A549 (cell line): ENCODE measurements around the gene DOK6. TPM values are rescaled to one million over a fixed set of nuclear protein-coding genes. Genes with fewer than 3 reads are reported as not detected.
A peak's percentile ranks its signal among the peaks of the same experiment; 100 is the strongest.

ENCODE experiments used
- ATAC-seq, 2 experiments: fragments of 200-7000 bp in 1 of 2; fragments of >200 bp in 1 of 2; cut with Nextera tagmentation in 1 of 2; cut with Tn5 transposase in 1 of 2; 3 replicates each; pipeline versions ENCODE4 v1.8.0 to v1.9.1; 2018 to 2020; ENCODE audit warnings: mild to moderate bottlenecking in 1 of 2, moderate library complexity in 1 of 2
- CTCF ChIA-PET: fragments of 300-600 bp; sonication (Branson Sonifier 250); formaldehyde crosslinking; extraction: SDS; loops from one replicate; lab custom pipeline; 2021; ENCODE audit warnings: antibody characterized with exemption, inconsistent platforms; lab: Yijun Ruan, JAX
- POLR2A ChIA-PET: fragments of 350-600 bp; formaldehyde crosslinking; extraction: SDS; loops from one replicate; lab custom pipeline; 2021; ENCODE audit warnings: antibody characterized with exemption, inconsistent platforms; lab: Yijun Ruan, JAX
- DNase-seq, 2 experiments: peaks; one replicate each; pipeline versions ENCODE4 v3.0.0 to v3.0.0-alpha.2; 2011 to 2016; ENCODE audit warnings: low read depth in 1 of 2, low spot score in 1 of 2
- FAIRE-seq: peaks from 2 replicates; lab custom pipeline; 2011; peaks lifted over from hg19 to GRCh38; lab: Jason Lieb, UNC
- H3K27ac ChIP-seq, 2 experiments: fragments of >200 bp; sonication (Bioruptor Twin); formaldehyde crosslinking; 3 replicates each; pipeline ENCODE4 v1.5.1; 2016 to 2017
- H3K4me1 ChIP-seq: fragments of >200 bp; sonication (Bioruptor Twin); formaldehyde crosslinking; 3 replicates; pipeline ENCODE4 v1.6.1; 2016
- H3K4me2 ChIP-seq: fragments of >200 bp; sonication (Bioruptor Twin); formaldehyde crosslinking; 3 replicates; pipeline ENCODE4 v1.6.1; 2016
- H3K4me3 ChIP-seq: fragments of >200 bp; sonication (Bioruptor Twin); formaldehyde crosslinking; 3 replicates; pipeline ENCODE4 v1.5.1; 2016
- H3K9me3 ChIP-seq: fragments of >200 bp; sonication (Bioruptor Twin); formaldehyde crosslinking; 3 replicates; pipeline ENCODE4 v1.6.1; 2016
- ATOH8 ChIP-seq: fragments of 250-450 bp; sonication (Bioruptor Pico); IDR thresholded peaks from 2 replicates; pipeline ENCODE4 v1.5.0; 2020; ENCODE audit warnings: low read depth, mild to moderate bottlenecking, moderate library complexity
- CBX2 ChIP-seq: fragments of 200-600 bp; sonication (generic); IDR thresholded peaks from 2 replicates; pipeline ENCODE4 v1.6.1; 2016; ENCODE audit warnings: low read depth, mild to moderate bottlenecking, borderline replicate concordance
- CHD2 ChIP-seq: fragments of 150-350 bp; IDR thresholded peaks from 2 replicates; pipeline ENCODE4 v1.6.1; 2014; ENCODE audit warnings: low read length; ENCODE audit not compliant: partially characterized antibody
- CTCF ChIP-seq: fragments of >200 bp; sonication (Bioruptor Twin); formaldehyde crosslinking; IDR thresholded peaks from 3 replicates; pipeline ENCODE4 v1.5.1; 2016
- EHMT2 ChIP-seq: fragments of 200-600 bp; sonication (generic); IDR thresholded peaks from 2 replicates; pipeline ENCODE4 v1.6.1; 2016; ENCODE audit warnings: antibody characterized with exemption, low read depth, mild to moderate bottlenecking, moderate library complexity
- FOSL2 ChIP-seq, 2 experiments: fragments of 450-650 bp in 1 of 2; fragments of >200 bp in 1 of 2; sonication (Bioruptor Twin) in 1 of 2; formaldehyde crosslinking; IDR thresholded peaks; 2 replicates each; pipeline versions ENCODE4 v1.5.0 to v1.6.1; 2016 to 2020; ENCODE audit warnings: mild to moderate bottlenecking in 1 of 2, moderate library complexity in 1 of 2
- GATA3 ChIP-seq: IDR thresholded peaks from 2 replicates; pipeline ENCODE4 v1.6.1; 2012; ENCODE audit warnings: borderline replicate concordance
- HEYL ChIP-seq: fragments of 250-450 bp; sonication (Bioruptor Pico); IDR thresholded peaks from 2 replicates; pipeline ENCODE4 v1.8.0; 2021; ENCODE audit warnings: mild to moderate bottlenecking, moderate library complexity
- HOXA7 ChIP-seq: fragments of 250-450 bp; sonication (Bioruptor Pico); IDR thresholded peaks from 2 replicates; pipeline ENCODE4 v1.5.0; 2020; ENCODE audit warnings: mild to moderate bottlenecking, moderate library complexity
- HOXB5 ChIP-seq: fragments of 250-450 bp; sonication (Bioruptor Pico); IDR thresholded peaks from 2 replicates; pipeline ENCODE4 v1.5.0; 2020; ENCODE audit warnings: mild to moderate bottlenecking, moderate library complexity
- JUNB ChIP-seq: fragments of >200 bp; sonication (Bioruptor Twin); formaldehyde crosslinking; IDR thresholded peaks from 2 replicates; pipeline ENCODE4 v1.6.1; 2016
- KDM1A ChIP-seq: fragments of 200-600 bp; sonication (generic); IDR thresholded peaks from 2 replicates; pipeline ENCODE4 v1.6.1; 2016; ENCODE audit warnings: low read depth, mild to moderate bottlenecking
- MAFK ChIP-seq: fragments of 450-650 bp; IDR thresholded peaks from 2 replicates; pipeline ENCODE4 v1.6.1; 2014; ENCODE audit not compliant: partially characterized antibody
- NR3C1 ChIP-seq: fragments of >200 bp; sonication (Bioruptor Twin); formaldehyde crosslinking; IDR thresholded peaks from 3 replicates; pipeline ENCODE4 v1.6.1; 2017
- PHF8 ChIP-seq: fragments of 200-600 bp; sonication (generic); IDR thresholded peaks from 2 replicates; pipeline ENCODE4 v1.6.1; 2016; ENCODE audit warnings: low read depth, mild to moderate bottlenecking, antibody characterized with exemption, moderate library complexity, borderline replicate concordance
- POLR2A ChIP-seq: IDR thresholded peaks from 2 replicates; pipeline ENCODE4 v1.6.1; 2012; ENCODE audit warnings: mild to moderate bottlenecking, low read length
- POLR2AphosphoS2 ChIP-seq: conservative IDR thresholded peaks from 2 replicates; pipeline ENCODE4 v1.6.1; 2012; ENCODE audit warnings: low read length, improper control_type of control experiment, inconsistent platforms
- RARB ChIP-seq: fragments of 250-450 bp; sonication (Bioruptor Pico); IDR thresholded peaks from 2 replicates; pipeline ENCODE4 v1.8.0; 2021; ENCODE audit warnings: mild to moderate bottlenecking, moderate library complexity
- RCOR1 ChIP-seq: fragments of 150-350 bp; IDR thresholded peaks from 2 replicates; pipeline ENCODE4 v1.6.1; 2014; ENCODE audit warnings: antibody characterized with exemption, low read length, low read depth
- REST ChIP-seq: fragments of 200-600 bp; sonication (generic); IDR thresholded peaks from 2 replicates; pipeline ENCODE4 v1.6.1; 2016; ENCODE audit warnings: antibody characterized with exemption, mild to moderate bottlenecking, moderate library complexity
- RNF2 ChIP-seq: fragments of 200-600 bp; sonication (generic); IDR thresholded peaks from 2 replicates; pipeline ENCODE4 v1.6.1; 2016; ENCODE audit warnings: low read depth, mild to moderate bottlenecking, antibody characterized with exemption, moderate library complexity, borderline replicate concordance
- SMC3 ChIP-seq: fragments of >200 bp; sonication (Bioruptor Twin); formaldehyde crosslinking; IDR thresholded peaks from 3 replicates; pipeline ENCODE4 v1.6.1; 2018; ENCODE audit warnings: inconsistent platforms
- TFCP2L1 ChIP-seq: fragments of 250-450 bp; sonication (Bioruptor Pico); IDR thresholded peaks from 2 replicates; pipeline ENCODE4 v1.5.0; 2021; ENCODE audit warnings: mild to moderate bottlenecking
- TP53 ChIP-seq: fragments of 250-450 bp; sonication (Bioruptor Pico); IDR thresholded peaks from 2 replicates; pipeline ENCODE4 v1.5.0; 2021; ENCODE audit warnings: mild to moderate bottlenecking, moderate library complexity
- ZNF302 ChIP-seq: fragments of 250-450 bp; sonication (Bioruptor Pico); IDR thresholded peaks from 2 replicates; pipeline ENCODE4 v1.9.0; 2021; ENCODE audit warnings: inconsistent platforms, mild to moderate bottlenecking, moderate library complexity
- WGBS: methylation state at CpG from one replicate; pipeline ENCODE4 v1.1.6; 2017; ENCODE audit errors: missing lambda C conversion rate; 5-methylcytosine and 5-hydroxymethylcytosine counted together
- polyA plus RNA-seq, 4 experiments: library from polyadenylated mRNA; depleted of rRNA in 3 of 4; stranded (reverse); fragments of >200 nt; fragmentation: RNase III in 1 of 4; extraction: RNeasy Plus Mini Kit Qiagen cat#74134 plus additional on column Dnase treatment in 1 of 4; gene quantifications; 2 replicates in 3 of 4; 3 replicates in 1 of 4; pipeline ENCODE4 v1.2.3, GENCODE V29; 2011 to 2017

The DOK6 gene
- polyA plus RNA-seq, 2 of the 4 experiments (the other 2 are of a cell fraction) = not detected

GRCh38 chr18:69444221-69444620, 43.5 kb downstream of the DOK6 start:
- Histone ChIP-seq H3K4me3 (no peak overlapping the region), H3K27ac (no peak overlapping the region), H3K4me2 (no peak overlapping the region), H3K4me1 (no peaks in the 10 kb centered on the region)
- no peak for DNase-seq
- no peak for FAIRE-seq
- no peak for TF ChIP-seq GATA3
- TF ChIP-seq, all 56 proteins: peak for 0
- ChIA-PET CTCF (no interaction called here), POLR2A (no interaction called here)
- H3K9me3 ChIP-seq = no peaks in the 10 kb centered on the region
- no peak for ATAC-seq
- 17% methylated on average over 4 of the region's 4 CpGs for WGBS

- POLR2A ChIA-PET = no interaction called here
- H3K4me3 ChIP-seq = no peak overlapping the region
- WGBS = 13% methylated on average over 1 of the region's 1 CpG
- H3K27ac ChIP-seq = no peak overlapping the region
- ATAC-seq (no peak), DNase-seq (no peak), FAIRE-seq (no peak)
- no peaks in the 10 kb centered on the region for H3K4me1 ChIP-seq
- H3K4me2 ChIP-seq = no peak overlapping the region
- CTCF ChIA-PET = no interaction called here
- TF ChIP-seq ATOH8 = no peak
- no peak for TF ChIP-seq TP53 (CRISPR knock-in tag)
- no peak for TF ChIP-seq ZNF302
- no peak for TF ChIP-seq MAFK
- no peak for TF ChIP-seq POLR2AphosphoS2
- no peak for TF ChIP-seq PHF8
- no peak for TF ChIP-seq CBX2
- no peak for TF ChIP-seq CHD2
- TF ChIP-seq TFCP2L1 (CRISPR knock-in tag) = no peak
- no peaks in the 10 kb centered on the region for H3K9me3 ChIP-seq
These were observed 47.2 kb downstream of the DOK6 start for GRCh38 chr18:69447886-69448285.

DNA sequence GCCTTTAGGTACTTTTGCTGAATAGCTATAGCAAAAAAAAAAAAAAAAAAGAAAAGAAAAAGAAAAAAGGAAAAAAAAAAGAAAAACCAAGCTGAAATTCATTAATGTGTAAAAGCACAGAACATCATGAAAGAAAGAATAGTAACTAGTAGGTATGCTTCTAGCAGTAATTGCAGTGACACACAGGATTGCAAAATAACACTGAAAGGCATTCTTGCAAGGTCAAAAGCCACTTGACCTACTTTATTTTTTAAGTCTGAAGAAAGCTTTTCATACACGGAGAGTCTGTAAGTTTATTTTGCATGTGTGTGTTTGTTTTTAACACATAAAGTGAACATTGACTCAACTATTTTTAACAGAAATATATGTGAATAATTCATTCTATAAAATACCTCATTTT, 54.4 kb downstream of the DOK6 start:
- CTCF ChIA-PET = no interaction called here
- H3K27ac ChIP-seq = no peak overlapping the region
- TF ChIP-seq HOXB5 (CRISPR knock-in tag) (no peak), EHMT2 (no peak), KDM1A (no peak), NR3C1 (no peak)
- ATAC-seq = no peak
- no peak overlapping the region for H3K4me2 ChIP-seq
- no peak for FAIRE-seq
- no peaks in the 10 kb centered on the region for H3K9me3 ChIP-seq
- WGBS = 8% methylated on average over 1 of the region's 1 CpG
- no peaks in the 10 kb centered on the region for H3K4me1 ChIP-seq
- DNase-seq = no peak
- no peak overlapping the region for H3K4me3 ChIP-seq
- POLR2A ChIA-PET = interaction anchor here (0.6 kb wide), 1 partner anchor 16 kb away, joined by 3 read pairs; no protein-coding TSS in a partner anchor

- ATAC-seq (peak; percentile 73 to 85; a peak in 5 of 6 replicates), FAIRE-seq (no peak), DNase-seq (peak; percentile 21 to 68)
- 0 out of 3 replicates have a peak overlapping the region, but pooled peaks have one; percentile 15 for H3K4me3 ChIP-seq
- TF ChIP-seq RCOR1 (no peak), RARB (CRISPR knock-in tag) (no peak), CTCF (peak; percentile 33), HOXA7 (CRISPR knock-in tag) (no peak), HEYL (no peak), RNF2 (no peak), SMC3 (no peak), POLR2A (no peak), JUNB (no peak), FOSL2 (IDR thresholded peaks at IDR 0.05) (no peak), FOSL2 (CRISPR knock-in tag; IDR thresholded peaks at IDR 0.05) (peak; percentile 65), REST (no peak), NR3C1 (no peak), CHD2 (no peak)
- H3K4me2 ChIP-seq = peak overlapping the region; percentile 46; the same call in 1 of the 3 replicates
- H3K9me3 ChIP-seq = no peaks in the 10 kb centered on the region
- 33% methylated on average over 12 of the region's 27 CpGs for WGBS
- ChIA-PET CTCF (no interaction called here), POLR2A (no interaction called here)
- H3K27ac ChIP-seq = peak overlapping the region in 1 of 2 experiments; percentile 73; a peak in 3 of 6 replicates
- no peaks in the 10 kb centered on the region for H3K4me1 ChIP-seq
These were observed 68.8 kb downstream of the DOK6 start for GRCh38 chr18:69469444-69469919.
